HG02885 (cell line): ENCODE data around the gene DOCK1.
"Not testable (repeated sequence)": the region's sequence is repeated elsewhere in the genome, so short reads cannot be mapped to it uniquely, and the experiment has no call there.

ENCODE experiments used
- ATAC-seq: cut with Tn5 transposase; IDR thresholded peaks from one replicate; pipeline ENCODE4 v1.9.1; 2021; ENCODE audit warnings: mild to moderate bottlenecking; ENCODE audit not compliant: unreplicated experiment, poor library complexity

The DOCK1 gene

DNA sequence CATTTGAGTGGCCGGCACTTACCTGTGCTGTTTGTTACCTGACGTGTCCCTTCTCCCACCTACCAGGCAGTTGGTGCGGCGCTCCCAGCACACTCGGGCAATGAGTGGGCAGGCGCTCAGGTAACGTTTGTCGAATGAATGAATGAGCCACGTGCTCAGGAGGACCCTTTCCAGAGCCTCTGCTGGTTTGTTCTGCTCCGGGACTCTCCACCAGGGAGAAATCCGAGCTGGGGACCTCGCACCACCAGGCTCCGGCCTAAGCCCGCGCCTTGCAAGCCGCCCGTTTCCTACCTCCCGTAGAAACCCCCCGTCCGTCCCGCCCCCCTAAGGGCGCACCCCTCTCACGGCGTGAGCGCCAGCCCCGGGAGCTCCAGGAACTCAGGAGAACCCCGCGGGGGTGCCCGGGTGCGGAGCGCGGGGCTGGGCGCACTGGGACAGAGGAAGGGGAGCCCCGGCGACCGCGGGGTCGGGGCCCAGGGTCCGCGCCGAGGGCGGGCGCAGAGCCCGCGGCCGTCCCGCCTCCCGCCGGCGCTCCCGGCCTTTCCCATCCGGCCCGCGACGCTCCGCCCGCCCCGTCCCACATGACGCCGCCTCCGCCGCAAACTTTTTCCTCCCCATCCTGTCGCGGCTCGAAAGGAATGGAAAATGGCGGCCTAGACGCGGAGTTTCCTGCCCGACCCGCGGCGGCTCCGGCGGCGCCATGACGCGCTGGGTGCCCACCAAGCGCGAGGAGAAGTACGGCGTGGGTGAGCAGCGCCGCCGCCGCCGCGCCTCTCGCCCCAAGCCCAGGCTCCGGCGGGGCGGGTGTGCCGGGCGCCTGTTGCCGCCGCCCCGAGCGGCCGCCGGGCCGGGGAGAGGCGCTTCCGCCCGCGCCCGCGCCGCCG is at the start of gene DOCK1:
TSS of gene DOCK1 (plus strand) at position 611 of the 884 bp plus-strand sequence. CDS start at position 701, 90 bp downstream.
- ATAC-seq = no peak

DNA sequence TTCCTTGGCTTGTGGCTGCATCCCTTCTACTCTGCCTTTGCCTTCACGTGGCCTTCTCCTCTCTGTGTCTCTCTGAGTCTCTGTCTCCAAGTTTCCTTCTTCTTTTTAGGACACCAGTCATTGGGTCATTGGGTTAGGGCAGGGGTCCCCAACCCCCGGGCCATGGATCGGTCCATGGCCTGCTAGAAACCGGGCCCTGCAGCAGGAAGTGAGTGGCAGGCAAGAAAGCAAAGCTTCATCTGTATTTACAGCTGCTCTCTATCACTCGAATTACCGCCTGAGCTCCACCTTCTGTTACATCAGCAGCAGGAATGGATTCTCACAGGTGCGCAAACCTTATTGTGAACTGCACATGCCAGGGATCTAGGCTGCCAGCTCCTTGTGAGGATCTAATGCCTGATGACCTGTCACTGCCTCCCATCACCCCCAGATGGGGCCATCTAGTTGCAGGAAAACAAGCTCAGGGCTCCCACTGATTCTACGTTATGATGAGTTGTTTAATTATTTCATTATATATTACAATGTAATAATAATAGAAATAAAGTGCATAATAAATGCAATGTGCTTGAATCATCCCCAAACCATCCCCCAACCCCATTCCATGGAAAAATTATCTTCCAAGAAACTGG is 47.9 kb upstream of the DOCK1 start:
- no peak for ATAC-seq

DNA sequence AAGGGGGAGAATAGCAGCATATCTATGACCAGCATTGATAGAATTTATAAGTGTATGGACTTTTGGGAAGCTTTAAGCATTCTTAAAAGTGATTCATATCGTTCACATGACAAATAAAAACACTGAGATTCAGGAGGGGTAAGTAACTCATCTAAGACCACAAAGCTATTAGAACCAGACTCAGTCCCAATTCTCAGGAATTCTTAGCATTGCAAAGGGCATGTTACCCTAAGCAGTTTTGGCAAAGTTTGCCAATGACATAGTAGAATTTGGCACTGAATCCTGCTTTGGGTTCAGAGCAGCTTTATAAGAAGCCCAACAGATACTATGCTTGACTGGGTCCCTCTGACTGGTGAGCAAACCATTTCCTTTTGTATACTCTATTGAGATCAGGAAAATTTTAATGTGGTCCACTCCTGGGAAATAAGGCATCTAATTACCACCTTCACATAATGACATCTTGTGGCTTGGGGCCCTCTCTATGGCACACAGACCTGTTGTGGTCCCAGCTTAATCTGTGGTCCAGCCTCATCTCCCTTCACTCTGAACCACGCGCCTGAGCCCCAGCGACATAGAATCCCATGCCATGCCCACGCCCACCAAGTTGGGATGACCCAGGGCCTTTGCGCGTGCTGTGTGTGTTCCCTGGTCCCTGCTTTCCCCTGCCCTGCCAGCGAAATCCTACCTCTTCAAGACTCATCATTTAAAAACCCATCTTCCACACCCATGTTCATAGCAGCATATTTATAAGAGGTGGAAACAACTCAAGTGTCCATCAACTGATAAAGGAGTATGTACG is 37.5 kb upstream of the DOCK1 start:
- no peak for ATAC-seq

DNA sequence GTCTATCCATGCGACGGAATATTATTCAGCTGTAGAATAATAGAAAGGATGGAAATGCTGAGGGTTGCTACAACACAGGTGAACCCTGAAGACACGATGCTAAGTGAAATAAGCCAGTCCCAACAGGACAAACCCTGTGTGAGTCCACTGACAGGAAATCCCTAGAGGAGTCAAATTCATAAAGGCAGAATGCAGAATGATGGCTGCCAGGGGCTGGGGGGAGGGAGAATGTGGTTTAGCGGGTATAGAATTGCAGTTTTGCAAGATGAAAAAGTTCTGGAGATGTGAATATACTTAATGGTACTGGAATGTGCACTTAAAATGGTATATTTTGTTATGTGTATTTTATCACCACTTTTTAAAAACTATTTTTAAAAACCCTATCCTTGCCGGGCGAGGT is 36.9 kb upstream of the DOCK1 start:
- no peak for ATAC-seq

DNA sequence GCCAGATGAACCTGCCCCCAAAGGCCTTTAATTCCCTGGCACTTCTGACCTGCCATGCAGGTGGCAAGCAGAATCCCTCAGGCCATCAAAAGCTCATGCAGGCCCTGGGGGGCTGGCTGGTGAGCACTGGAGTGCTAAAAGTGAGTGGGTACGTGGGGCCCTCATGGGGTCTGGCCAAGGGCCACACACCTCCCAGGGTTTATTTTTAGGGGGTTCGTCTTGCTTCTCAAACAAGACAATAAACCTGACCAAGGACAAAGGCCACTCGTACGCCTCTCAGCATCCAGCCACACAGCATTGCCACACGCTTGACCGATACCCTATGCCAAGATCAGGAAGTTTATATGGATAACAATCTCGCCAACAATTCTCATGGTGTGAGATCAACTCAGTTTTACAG is 33.1 kb upstream of the DOCK1 start:
- no peak for ATAC-seq

DNA sequence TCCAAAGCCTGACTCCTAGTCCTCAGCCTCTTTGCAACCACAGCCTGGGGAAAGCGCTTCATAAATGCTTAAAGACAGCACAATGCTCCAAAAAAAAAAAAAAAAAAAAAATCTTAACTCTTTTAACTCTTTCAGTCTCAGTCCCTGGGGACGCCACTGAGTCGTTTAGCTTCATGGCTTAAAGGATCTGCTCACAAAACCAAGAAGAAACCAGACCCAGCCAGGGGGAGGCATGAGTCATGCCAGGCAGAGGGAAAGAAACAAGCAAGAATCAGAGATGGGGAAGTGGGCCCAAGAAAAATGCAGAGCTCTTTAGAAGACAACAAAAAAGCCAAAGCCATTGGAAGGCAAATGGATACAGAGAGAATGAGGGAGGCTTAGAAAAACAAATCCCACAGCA is 32.5 kb upstream of the DOCK1 start:
- no peak for ATAC-seq

DNA sequence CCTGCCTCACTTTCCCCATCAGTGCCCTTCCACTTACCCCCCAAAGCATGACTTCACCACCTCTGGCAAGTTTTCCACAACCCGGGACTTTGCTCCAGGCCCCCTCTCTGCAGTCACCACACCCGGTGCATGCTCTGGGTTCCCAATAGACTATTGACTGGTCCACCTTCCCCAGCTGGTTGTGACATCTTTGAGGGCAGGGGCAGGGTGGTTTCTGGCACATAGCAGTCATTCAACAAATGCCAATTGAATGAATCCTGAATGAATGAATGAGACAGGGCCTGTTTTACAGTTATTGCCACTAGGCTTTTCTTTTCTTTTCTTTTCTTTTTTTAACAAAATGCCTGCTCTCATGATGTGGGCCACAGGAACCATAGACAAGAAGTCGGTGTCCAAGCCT is 28.8 kb upstream of the DOCK1 start:
- ATAC-seq = no peak

DNA sequence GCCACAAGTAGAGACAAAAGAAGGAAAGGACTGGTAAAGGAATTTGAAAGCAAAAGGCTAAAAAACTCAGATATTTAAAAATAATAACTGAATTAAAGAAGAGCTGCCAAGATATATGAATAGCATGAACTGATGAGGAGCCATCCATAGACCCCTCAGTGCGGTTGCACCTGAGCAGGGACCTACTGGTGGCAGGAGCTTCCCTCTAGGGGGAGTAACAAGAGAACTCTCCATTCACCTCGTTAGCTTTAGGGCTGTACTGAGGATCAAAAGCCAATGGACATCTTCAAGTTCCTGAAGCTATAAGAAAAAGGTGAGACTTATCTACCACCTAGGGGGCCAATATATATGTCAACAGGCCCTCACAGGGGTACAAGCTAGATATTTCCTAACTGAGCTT is 27.8 kb upstream of the DOCK1 start:
- ATAC-seq = no peak

DNA sequence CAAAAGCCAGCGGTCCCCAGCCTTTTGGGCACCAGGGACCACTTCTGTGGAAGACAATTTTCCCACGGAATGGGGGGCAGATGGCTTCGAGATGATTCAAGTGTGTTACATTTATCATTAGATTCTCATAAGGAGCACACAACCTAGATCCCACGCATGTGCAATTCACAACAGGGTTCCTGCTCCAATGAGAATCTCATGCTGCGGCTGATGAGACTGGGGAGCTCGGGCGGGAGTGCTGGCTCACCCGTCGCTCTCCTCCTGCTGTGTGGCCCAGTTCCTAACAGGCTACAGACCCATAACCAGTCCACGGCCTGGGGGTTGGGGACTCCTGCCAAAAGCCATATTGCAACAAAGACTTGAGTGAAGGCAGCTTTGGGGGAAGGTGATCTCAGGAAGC is 26.6 kb upstream of the DOCK1 start:
- no peak for ATAC-seq

DNA sequence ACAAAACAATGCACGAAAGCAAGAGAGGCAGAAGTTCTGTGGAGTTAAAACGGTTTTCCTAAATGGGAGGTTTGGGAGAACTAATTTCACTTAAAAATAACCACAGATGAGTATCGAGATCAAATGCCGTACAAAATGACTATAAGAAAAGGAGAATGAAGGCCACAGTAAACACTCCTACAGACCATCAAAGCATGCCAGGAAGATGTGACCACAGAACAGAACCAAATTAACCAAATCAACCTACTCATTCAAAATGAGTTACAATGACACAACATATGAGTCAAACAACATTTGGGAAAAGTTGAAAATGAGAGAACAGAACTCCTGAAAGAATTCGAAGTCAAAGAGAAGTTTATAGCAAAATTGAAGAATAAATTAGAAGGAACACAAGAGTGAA is 24.3 kb upstream of the DOCK1 start:
- ATAC-seq = no peak

DNA sequence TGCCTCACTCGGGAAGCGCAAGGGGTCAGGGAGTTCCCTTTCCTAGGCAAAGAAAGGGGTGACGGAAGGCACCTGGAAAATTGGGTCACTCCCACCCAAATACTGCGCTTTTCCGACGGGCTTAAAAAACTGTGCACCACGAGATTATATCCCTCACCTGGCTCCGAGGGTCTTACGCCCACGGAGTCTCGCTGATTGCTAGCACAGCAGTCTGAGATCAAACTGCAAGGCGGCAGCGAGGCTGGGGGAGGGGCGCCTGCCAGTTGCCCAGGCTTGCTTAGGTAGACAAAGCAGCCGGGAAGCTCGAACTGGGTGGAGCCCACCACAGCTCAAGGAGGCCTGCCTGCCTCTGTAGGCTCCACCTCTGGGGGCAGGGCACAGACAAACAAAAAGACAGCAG is 23.2 kb upstream of the DOCK1 start:
- ATAC-seq = not testable (repeated sequence)

DNA sequence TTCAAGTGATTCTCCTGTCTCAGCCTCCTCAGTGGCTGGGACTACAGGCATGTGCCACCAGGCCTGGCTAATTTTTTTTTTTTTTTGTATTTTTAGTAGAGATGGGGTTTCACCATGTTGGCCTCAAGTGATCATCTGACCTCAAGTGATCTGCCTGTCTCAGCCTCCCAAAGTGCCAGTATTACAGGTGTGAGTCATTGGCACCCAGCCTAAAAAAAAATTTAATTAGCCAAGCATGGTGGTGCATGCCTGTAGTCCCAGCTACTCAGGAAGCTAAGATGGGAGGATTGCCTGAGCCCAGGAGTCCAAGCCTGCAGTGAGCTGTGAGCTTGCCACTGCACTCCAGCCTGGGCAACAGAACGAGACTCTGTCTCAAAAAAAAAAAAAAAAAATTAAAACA is 16.8 kb upstream of the DOCK1 start:
- ATAC-seq = not testable (repeated sequence)

DNA sequence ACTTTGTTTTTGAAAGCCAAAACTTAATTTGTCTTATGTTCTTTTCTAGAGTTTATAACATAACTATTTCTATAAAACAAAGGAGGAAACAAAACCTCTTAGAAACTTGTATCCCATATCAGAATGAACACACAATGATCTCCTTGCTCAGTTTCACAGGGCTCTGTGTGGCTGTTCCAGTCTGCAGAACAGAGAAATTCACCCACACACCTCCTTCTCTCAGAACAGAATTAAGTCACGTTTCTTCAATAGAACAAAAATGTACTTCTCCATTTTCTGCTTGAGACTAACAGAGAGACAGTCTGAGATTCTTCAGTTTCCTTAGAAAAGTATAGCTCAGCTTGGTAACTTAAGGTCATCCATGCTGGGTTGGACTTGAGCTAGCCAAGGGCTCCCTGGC is 15.8 kb upstream of the DOCK1 start:
- ATAC-seq = no peak

DNA sequence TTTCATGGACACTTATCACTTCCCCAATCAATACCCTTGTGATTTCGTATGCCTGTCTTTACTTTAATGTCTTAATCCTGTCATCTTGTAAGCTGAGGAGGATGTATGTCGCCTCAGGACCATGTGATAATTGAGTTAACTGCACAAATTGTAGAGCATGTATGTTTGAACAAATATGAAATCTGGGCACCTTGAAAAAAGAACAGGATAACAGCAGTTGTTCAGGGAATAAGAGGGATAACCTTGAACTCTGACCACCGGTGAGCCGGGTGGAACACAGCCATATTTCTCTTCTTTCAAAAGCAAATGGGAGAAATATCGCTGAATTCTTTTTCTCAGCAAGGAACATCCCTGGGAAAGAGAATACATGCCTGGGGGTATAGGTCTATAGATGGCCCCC is 14.4 kb upstream of the DOCK1 start:
- not testable (repeated sequence) for ATAC-seq

DNA sequence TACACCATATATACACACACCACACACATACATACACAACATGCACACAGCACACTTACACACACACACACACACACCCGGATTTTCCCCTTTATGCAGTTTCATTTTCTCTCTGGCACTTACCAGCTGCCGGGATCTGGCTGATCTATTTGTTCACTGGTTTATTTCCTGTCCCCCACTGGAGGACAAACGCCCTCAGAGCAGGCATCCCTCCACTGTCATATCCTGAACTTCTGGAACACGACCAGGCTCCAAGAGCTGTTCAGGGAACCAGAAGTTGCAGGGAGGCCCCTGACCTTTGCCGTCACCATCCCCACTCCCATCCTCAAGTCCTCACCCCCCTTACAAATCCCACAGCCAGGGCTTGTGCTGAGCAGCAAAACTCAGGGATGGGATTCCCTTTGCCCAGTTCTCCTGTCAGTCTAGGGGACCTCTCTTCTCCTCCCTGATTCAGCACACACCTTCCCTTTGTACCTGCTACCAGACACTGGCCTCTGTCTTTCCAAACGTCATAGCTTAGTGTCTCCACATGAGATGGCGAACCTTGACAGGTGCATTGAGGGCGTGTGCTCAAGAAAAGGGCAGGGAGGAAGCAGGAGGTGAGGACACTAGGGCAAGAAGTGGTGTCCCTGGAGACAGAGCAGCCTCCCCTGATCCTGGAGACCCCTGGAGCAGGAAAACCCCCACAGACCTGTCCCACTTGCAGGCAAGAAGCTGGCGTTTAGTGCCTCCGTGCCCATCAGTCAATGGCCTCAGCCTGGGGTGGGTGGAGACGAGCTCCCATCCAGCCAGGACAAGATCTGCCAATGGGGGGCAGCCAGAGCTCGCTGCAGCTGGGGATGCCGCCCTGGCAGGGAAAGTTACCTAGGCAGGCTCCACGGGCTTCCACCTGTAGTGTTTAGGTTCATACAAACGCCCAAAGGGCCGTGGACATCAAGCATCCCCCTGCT is 12.7 kb upstream of the DOCK1 start:
- no peak for ATAC-seq

DNA sequence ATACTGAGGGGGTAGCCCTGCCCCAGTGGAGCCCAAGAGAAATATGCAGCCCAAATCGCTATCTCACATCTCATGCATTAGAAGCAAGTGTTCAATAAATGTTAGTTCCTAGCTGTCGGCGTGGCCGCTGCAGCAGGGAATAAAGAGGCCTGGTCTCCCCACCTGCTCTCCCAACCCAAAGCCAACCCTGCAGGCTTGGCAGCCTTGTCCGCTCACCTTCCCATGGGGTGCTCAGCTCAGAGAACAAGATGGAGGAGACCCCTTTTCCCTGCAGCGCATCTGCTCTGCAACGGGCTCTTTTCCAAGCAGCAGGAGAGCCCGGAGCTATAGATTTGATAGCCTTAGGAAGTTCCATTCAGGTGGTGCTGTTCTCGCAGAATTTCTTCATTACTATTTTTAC is 12.0 kb upstream of the DOCK1 start:
- ATAC-seq = no peak

DNA sequence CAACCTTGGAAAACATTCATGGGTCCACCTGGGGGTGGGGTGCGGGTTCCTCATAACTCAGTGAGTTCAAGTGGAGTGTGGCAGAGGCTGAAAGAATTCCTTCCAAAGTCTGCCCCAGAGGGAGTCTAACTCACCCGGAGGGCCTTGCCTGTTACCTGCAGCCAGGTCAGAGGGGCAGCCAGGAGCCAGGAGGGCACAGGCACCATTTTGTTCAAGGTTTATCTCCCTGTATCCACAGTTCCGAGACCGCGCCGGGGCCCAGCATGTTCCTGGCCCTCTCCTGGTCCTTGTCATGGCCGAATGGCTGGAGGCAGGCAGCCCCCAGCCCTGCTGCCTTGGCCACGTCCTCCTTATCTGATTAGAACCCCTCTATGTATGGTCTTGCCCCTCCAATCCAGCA is 11.4 kb upstream of the DOCK1 start:
- ATAC-seq = no peak

DNA sequence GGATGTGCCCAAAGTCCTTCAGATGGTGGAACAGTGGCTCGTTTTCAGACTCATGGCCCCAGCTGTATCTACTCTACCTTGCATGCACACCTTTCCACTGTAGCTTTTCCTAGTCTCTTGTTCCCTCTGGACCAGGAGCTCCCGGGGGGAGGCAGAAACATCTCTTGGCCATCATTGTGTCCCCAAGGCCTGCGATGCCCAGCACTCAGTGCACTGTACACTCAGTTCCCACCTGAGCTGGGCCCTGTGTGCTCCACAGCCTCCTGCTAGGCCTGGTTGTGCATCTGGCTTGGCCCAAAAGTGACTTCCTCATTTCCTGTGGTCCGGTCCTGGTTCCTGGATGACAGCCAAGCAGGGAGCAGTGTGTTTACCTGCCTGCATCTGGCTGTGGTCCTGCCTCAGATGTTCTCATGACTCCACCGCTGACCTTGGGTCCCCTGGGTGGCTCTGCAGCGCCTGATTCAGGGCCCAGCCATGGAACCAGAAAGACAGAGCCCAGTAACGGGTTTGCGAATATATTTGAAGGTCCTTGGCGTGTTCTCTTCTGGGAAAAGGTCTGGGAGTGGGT is 9.9 kb upstream of the DOCK1 start:
- ATAC-seq = no peak

DNA sequence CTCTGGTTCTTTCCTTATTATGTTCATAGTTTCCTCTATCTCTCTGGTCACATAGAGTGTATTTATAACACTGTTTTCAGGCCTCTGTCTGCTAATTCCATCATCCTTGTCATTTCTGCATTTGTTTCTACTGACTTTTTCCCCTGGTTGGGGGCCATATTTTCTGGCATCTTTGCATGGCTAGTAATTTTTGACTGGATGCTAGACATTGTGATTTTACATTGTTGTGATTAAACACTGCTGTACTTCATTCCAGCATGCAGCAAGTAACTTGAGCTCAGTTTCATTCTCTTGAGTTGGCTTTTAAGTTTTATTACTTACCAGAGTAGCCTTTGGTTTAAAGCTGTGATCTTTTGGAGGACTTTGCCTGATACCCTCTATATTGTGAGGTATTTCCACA is 6.8 kb upstream of the DOCK1 start:
- no peak for ATAC-seq

DNA sequence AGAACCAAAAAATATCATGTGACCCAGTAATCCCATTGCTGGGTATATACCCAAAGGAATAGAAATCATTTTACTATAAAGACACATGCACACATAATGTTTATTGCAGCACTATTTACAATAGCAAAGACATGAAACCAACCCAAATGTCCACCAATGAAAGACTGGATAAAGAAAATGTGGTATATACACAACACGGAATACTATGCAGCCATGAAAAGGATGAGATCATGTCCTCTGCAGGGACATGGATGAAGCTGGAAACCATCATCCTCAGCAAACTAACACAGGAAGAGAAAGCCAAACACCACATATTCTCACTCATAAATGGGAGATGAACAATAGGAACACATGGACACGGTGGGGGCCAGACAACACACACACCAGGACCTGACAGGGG is 5.7 kb upstream of the DOCK1 start:
- ATAC-seq = not testable (repeated sequence)
